Bronchial epithelial cell (primary cell): ENCODE data around the gene TMEM140. TPM values are rescaled to one million over a fixed set of nuclear protein-coding genes. Genes with fewer than 3 reads are reported as not detected.

ENCODE experiments used
- DNase-seq: peaks from one replicate; pipeline ENCODE4 v3.0.0-alpha.2; 2010; ENCODE audit warnings: low read depth
- FAIRE-seq: peaks from 2 replicates; lab custom pipeline; 2011; peaks lifted over from hg19 to GRCh38; lab: Jason Lieb, UNC
- H3K27me3 ChIP-seq: 2 replicates; pipeline ENCODE4 v1.5.1; 2011; ENCODE audit warnings: low read length; ENCODE audit not compliant: control insufficient read depth, insufficient read depth
- H3K36me3 ChIP-seq: 2 replicates; pipeline ENCODE4 v1.5.1; 2011; ENCODE audit warnings: low read length; ENCODE audit not compliant: control insufficient read depth, insufficient read depth
- H3K4me3 ChIP-seq: 2 replicates; pipeline ENCODE4 v1.5.1; 2011; ENCODE audit warnings: mild to moderate bottlenecking, low read depth, low read length, control low read depth
- CTCF ChIP-seq: IDR thresholded peaks from 2 replicates; pipeline ENCODE4 v1.5.1; 2011; ENCODE audit warnings: mild to moderate bottlenecking, moderate library complexity, low read length, control low read depth, inconsistent platforms; ENCODE audit not compliant: insufficient read depth, severe bottlenecking
- total RNA-seq: library from RNA; depleted of rRNA; stranded (reverse); fragments of >200 nt; gene quantifications from 2 replicates; pipeline ENCODE4 v1.2.1, GENCODE V29; 2014

Gene TMEM140
- total RNA-seq, 1 donor from 2014 or later: 0.53 TPM

GRCh38 chr7:135180122-135180521, 32.2 kb downstream of the TMEM140 start:
- TF ChIP-seq CTCF: no peak
- peak; percentile 58 for DNase-seq
- H3K27me3 ChIP-seq: no peaks in the 10 kb centered on the region
- no peak overlapping the region for H3K4me3 ChIP-seq
- FAIRE-seq: no peak
- peaks cover 10% of the 10 kb centered on the region for H3K36me3 ChIP-seq

- no peak for FAIRE-seq
- H3K4me3 ChIP-seq: no peak overlapping the region
- no peak for TF ChIP-seq CTCF
- DNase-seq: no peak
- H3K27me3 ChIP-seq: no peaks in the 10 kb centered on the region
- H3K36me3 ChIP-seq: peaks cover 12% of the 10 kb centered on the region
These were observed 33.5 kb downstream of the TMEM140 start for GRCh38 chr7:135181261-135181928.

GRCh38 chr7:135181929-135182678, 34.2 kb downstream of the TMEM140 start:
- Histone ChIP-seq H3K36me3 (peaks cover 17% of the 10 kb centered on the region), H3K27me3 (no peaks in the 10 kb centered on the region), H3K4me3 (no peak overlapping the region)
- no peak for DNase-seq
- no peak for TF ChIP-seq CTCF
- FAIRE-seq: no peak

- peaks cover 27% of the 10 kb centered on the region for H3K36me3 ChIP-seq
- no peak for TF ChIP-seq CTCF
- no peak for DNase-seq
- H3K27me3 ChIP-seq: no peaks in the 10 kb centered on the region
- FAIRE-seq: no peak
- H3K4me3 ChIP-seq: no peak overlapping the region
These were observed 35.6 kb downstream of the TMEM140 start for GRCh38 chr7:135183478-135183877.

GRCh38 chr7:135184254-135184841, 36.5 kb downstream of the TMEM140 start:
- FAIRE-seq (no peak), DNase-seq (no peak)
- Histone ChIP-seq H3K27me3 (no peaks in the 10 kb centered on the region), H3K36me3 (peaks cover 33% of the 10 kb centered on the region), H3K4me3 (no peak overlapping the region)
- no peak for TF ChIP-seq CTCF
